Measurements from ENCODE around the gene AMPD1. TPM values are rescaled to one million over a fixed set of nuclear protein-coding genes. Genes with fewer than 3 reads are reported as not detected.

The AMPD1 gene
- total RNA-seq, 1 experiment from 2014 or later = not detected

DNA sequence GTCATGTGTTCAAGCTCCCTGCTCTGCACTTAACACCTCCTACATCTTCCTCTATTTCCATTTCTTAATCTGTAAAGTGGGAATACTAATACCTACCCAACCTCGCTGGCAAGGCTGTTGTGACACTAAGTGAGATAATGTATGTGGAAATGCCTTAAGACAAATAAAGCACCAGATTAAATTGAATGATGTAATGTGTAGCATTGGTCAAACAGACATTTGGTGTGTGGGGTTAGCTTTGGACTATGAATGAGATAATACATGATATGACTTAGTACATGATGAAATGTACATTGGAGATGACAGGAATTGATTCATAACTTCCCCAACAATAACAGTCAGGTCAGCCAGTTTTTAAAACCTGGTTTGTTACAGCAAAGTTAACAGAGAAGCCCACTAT, 5.2 kb downstream of the AMPD1 start:
- no peak for DNase-seq (ENCODE audit: unreplicated experiment)
- H3K4me3 Mint-ChIP-seq (ENCODE audit: unreplicated experiment) = no peak overlapping the region
- ChIA-PET CTCF (interaction anchor here (0.6 kb wide), 2 partner anchors 14 to 408 kb away, joined by 3 read pairs; no protein-coding TSS in a partner anchor), POLR2A (interaction anchor here (0.6 kb wide), 1 partner anchor 68 kb away, joined by 3 read pairs; no protein-coding TSS in a partner anchor)
- no peaks in the 10 kb centered on the region for H3K4me1 Mint-ChIP-seq (ENCODE audit: insufficient read depth, unreplicated experiment)
- intact Hi-C loops (cut with micrococcal nuclease) = no loop called here
- no peak overlapping the region for H3K27ac Mint-ChIP-seq (ENCODE audit: low read depth, unreplicated experiment)
- H3K9me3 Mint-ChIP-seq (ENCODE audit: unreplicated experiment) = no peaks in the 10 kb centered on the region
- no peaks in the 10 kb centered on the region for H3K36me3 Mint-ChIP-seq (ENCODE audit: insufficient read depth, unreplicated experiment)
- TF ChIP-seq, protein P1, sequence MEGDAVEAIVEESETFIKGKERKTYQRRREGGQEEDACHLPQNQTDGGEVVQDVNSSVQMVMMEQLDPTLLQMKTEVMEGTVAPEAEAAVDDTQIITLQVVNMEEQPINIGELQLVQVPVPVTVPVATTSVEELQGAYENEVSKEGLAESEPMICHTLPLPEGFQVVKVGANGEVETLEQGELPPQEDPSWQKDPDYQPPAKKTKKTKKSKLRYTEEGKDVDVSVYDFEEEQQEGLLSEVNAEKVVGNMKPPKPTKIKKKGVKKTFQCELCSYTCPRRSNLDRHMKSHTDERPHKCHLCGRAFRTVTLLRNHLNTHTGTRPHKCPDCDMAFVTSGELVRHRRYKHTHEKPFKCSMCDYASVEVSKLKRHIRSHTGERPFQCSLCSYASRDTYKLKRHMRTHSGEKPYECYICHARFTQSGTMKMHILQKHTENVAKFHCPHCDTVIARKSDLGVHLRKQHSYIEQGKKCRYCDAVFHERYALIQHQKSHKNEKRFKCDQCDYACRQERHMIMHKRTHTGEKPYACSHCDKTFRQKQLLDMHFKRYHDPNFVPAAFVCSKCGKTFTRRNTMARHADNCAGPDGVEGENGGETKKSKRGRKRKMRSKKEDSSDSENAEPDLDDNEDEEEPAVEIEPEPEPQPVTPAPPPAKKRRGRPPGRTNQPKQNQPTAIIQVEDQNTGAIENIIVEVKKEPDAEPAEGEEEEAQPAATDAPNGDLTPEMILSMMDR (IDR thresholded peaks at IDR 0.05; ENCODE audit: unreplicated experiment) = no peak
- H3K27me3 Mint-ChIP-seq (ENCODE audit: insufficient read depth, unreplicated experiment) = peaks cover 41% of the 10 kb centered on the region
- BruUV-seq (replicated peaks) = no TSS peak

- intact Hi-C loops (cut with micrococcal nuclease) = no loop called here
- POLR2A ChIA-PET = no interaction called here
- H3K27me3 Mint-ChIP-seq (ENCODE audit: insufficient read depth, unreplicated experiment) = peaks cover 58% of the 10 kb centered on the region
Measured at GRCh38 chr1:114688526-114688925, 6.8 kb downstream of the AMPD1 start.

DNA sequence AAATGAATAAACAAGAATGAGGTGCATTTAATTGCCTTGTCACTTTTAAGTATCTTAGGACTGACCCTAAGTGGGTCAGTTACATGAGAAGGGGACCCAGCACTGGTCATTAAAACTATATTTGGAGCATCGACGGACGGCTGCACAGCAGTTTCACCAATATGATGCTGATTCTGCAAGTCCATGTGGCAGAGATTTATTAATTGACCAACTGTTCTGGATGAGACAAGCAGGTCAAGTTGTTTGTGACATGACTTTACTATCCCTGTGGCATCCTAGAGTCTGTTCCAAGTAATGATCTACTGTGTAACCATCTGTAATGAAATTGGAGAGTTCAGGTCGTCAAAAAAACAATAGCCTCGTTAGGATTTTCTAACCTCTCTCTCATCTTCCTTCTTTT, 9.5 kb downstream of the AMPD1 start:
- no peaks in the 10 kb centered on the region for H3K36me3 Mint-ChIP-seq (ENCODE audit: insufficient read depth, unreplicated experiment)
- BruUV-seq (replicated peaks) = no TSS peak
- intact Hi-C loops (cut with micrococcal nuclease) = no loop called here
- no peaks in the 10 kb centered on the region for H3K4me1 Mint-ChIP-seq (ENCODE audit: insufficient read depth, unreplicated experiment)
- H3K27ac Mint-ChIP-seq (ENCODE audit: low read depth, unreplicated experiment) = no peak overlapping the region
- peaks cover 68% of the 10 kb centered on the region for H3K27me3 Mint-ChIP-seq (ENCODE audit: insufficient read depth, unreplicated experiment)
- CTCF ChIA-PET = no interaction called here
- TF ChIP-seq, protein P1 (IDR thresholded peaks at IDR 0.05; ENCODE audit: unreplicated experiment) = no peak
- no peaks in the 10 kb centered on the region for H3K9me3 Mint-ChIP-seq (ENCODE audit: unreplicated experiment)
- DNase-seq (ENCODE audit: unreplicated experiment) = no peak
- POLR2A ChIA-PET = no interaction called here
- no peak overlapping the region for H3K4me3 Mint-ChIP-seq (ENCODE audit: unreplicated experiment)

More at GRCh38 chr1:114688526-114688925, 6.8 kb downstream of the AMPD1 start:
- Mint-ChIP-seq H3K4me1 (ENCODE audit: insufficient read depth, unreplicated experiment) (no peaks in the 10 kb centered on the region), H3K9me3 (ENCODE audit: unreplicated experiment) (no peaks in the 10 kb centered on the region), H3K4me3 (ENCODE audit: unreplicated experiment) (no peak overlapping the region), H3K36me3 (ENCODE audit: insufficient read depth, unreplicated experiment) (no peaks in the 10 kb centered on the region), H3K27ac (ENCODE audit: low read depth, unreplicated experiment) (no peak overlapping the region)
- BruUV-seq (replicated peaks) = no TSS peak
- CTCF ChIA-PET = no interaction called here
- DNase-seq (ENCODE audit: unreplicated experiment) = no peak
- TF ChIP-seq, protein P1 (IDR thresholded peaks at IDR 0.05; ENCODE audit: unreplicated experiment) = no peak

GRCh38 chr1:114677691-114678090, 17.7 kb downstream of the AMPD1 start:
- H3K27me3 Mint-ChIP-seq (ENCODE audit: insufficient read depth, unreplicated experiment) = peaks cover 36% of the 10 kb centered on the region
- ChIA-PET CTCF (no interaction called here), POLR2A (no interaction called here)
- H3K9me3 Mint-ChIP-seq (ENCODE audit: unreplicated experiment) = no peaks in the 10 kb centered on the region
- intact Hi-C loops (cut with micrococcal nuclease) = no loop called here
- no peak overlapping the region for H3K4me3 Mint-ChIP-seq (ENCODE audit: unreplicated experiment)
- no peaks in the 10 kb centered on the region for H3K4me1 Mint-ChIP-seq (ENCODE audit: insufficient read depth, unreplicated experiment)
- TF ChIP-seq, protein P1 (IDR thresholded peaks at IDR 0.05; ENCODE audit: unreplicated experiment) = no peak
- no TSS peak for BruUV-seq (replicated peaks)
- no peaks in the 10 kb centered on the region for H3K36me3 Mint-ChIP-seq (ENCODE audit: insufficient read depth, unreplicated experiment)
- H3K27ac Mint-ChIP-seq (ENCODE audit: low read depth, unreplicated experiment) = no peak overlapping the region
- DNase-seq (ENCODE audit: unreplicated experiment) = no peak
